NCI-H187 (cell line): ENCODE results near the gene OR52L1.

Experiments
- DNase-seq, 2 experiments: peaks; one replicate each; lab custom pipeline; 2025; lab: John Stamatoyannopoulos, UW

OR52L1 gene

GRCh38 chr11:5940748-5941147 is 46.0 kb downstream of the OR52L1 start:
- DNase-seq, result no peak

DNA sequence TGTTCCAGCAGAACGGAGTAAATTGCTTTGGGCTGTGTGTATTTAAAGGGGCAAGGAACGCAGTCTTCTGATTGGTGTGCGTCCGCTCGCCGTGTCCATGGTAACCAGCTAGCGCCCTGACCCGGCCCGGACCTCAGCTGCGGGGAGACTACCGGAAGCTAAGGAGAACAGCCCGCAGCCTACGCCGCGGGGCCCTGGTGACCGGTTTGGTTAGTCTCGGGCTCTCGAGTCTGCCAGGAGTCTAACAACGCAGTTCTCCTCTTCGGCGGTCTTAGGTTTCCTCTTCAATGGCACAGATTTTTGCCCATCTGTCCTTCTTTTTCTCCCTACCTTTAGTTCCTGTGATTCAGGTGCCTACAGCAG is 48.2 kb downstream of the OR52L1 start:
- DNase-seq, result no peak

- no peak for DNase-seq
Observed at GRCh38 chr11:5937868-5938602, 48.8 kb downstream of the OR52L1 start.
